HS-5 (cell line): ENCODE measurements around the gene PROKR1.

Source experiments
- DNase-seq: peaks from one replicate; pipeline ENCODE4 v3.0.0-alpha.2; 2012; ENCODE audit warnings: low read depth

The PROKR1 gene

DNA sequence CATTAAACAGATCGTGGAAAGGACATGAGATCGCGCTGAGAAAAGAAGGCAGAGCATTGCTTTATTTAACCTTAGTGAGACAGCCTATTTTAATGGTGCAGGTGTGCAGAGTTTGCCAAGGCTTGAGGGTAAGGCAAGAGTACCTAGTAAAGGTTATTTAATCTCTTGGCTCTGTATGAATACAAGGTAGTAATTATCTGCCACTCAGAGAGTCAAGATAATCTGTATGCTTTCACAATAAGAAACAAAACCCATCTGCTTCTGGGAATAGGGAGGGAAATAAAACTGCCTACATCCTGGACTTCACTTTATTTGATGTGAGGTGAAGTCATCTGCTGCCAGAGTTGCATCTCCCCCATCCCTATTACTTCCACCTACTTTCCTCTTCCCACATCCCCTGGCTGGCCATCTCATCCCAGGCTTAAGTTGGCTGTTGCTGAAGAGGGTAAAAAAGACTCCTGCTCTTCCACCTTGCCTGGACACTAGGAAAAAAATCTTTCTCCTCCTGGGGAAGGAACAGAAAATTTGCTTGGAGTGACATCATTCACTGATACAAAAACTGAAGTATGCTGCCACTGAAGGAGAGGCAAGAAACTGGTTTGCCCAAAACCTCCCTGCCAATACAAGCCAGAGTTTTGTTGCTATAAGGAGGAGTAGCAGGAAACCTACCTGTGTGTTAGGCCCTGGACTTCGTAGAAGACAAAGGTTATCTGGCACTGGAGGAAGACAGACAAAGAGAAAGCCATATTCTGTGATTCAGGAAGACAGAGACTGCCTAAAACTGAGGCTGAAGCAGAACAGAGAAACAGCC is 55.4 kb downstream of the PROKR1 start:
- DNase-seq: no peak

DNA sequence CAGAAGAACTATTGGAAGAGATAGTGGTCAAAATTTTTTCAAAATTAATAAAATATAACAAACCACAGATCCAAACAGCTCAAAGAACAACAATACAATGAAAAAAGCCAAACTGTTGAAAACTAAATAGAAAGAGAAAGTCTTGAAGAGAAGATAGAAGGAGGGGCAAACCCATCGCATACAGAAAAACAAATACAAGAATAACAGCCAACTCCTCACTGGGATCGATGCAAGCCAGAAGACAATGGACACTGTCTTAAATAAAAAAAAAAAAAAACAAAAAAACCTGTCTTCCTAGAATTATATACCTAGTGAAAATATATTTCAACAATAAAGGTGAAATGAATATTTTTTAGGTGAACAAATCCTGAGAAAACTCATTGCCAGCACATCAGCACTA is 57.2 kb downstream of the PROKR1 start:
- DNase-seq: no peak

DNA sequence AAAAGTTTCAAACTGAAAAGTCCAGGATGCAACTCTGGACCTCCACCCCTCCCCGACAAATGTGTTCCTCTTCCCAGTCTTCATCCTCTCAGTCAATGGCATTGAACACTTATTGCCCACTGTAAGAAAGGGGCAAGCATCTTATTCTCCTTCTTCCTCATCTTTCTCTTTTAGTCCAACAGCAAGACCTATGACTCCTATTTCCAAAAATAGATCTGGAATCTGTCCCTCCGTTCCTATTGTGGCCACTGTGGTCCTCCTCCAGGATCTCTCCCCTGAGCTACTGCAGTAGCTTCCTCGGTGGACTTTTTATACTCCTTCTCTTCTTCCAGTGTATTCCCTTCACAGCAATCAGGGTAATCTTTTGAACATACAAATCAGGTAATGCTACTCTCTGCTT is 63.3 kb downstream of the PROKR1 start:
- no peak for DNase-seq
